NB4 (cell line): Measurements from ENCODE around the gene FTO.

Experiments used
- MYC ChIP-seq: IDR thresholded peaks from 2 replicates; pipeline ENCODE4 v1.6.1; 2011; ENCODE audit warnings: low read depth, low read length
- POLR2A ChIP-seq: IDR thresholded peaks from 2 replicates; pipeline ENCODE4 v1.6.1; 2011; ENCODE audit warnings: mild to moderate bottlenecking; ENCODE audit not compliant: insufficient read length; ENCODE audit errors: extremely low read depth
- TF ChIP-seq, protein P1 (sequence below): IDR thresholded peaks from one replicate; pipeline ENCODE4 v1.5.1; 2012; ENCODE audit warnings: low read depth, low read length

DNA sequence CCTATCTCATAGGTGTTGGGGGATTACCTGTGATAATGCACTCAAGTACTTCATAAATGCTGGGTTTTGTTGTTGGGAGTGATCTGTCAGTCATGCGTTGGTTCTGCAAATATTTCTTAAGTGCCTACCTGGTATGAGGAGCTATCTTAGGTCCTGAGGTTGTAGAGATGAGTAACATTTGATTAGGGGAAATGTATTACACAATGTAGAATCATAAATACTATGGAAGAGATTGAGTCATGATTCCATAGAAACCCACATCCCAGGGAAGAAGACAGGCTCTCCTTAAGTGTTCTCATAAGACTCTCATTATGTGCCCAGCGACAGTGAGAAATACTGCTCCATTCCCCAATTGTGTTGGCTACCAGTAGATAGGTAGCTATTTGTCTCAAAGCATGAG is 240.1 kb downstream of the FTO start:
- TF ChIP-seq, protein P1, sequence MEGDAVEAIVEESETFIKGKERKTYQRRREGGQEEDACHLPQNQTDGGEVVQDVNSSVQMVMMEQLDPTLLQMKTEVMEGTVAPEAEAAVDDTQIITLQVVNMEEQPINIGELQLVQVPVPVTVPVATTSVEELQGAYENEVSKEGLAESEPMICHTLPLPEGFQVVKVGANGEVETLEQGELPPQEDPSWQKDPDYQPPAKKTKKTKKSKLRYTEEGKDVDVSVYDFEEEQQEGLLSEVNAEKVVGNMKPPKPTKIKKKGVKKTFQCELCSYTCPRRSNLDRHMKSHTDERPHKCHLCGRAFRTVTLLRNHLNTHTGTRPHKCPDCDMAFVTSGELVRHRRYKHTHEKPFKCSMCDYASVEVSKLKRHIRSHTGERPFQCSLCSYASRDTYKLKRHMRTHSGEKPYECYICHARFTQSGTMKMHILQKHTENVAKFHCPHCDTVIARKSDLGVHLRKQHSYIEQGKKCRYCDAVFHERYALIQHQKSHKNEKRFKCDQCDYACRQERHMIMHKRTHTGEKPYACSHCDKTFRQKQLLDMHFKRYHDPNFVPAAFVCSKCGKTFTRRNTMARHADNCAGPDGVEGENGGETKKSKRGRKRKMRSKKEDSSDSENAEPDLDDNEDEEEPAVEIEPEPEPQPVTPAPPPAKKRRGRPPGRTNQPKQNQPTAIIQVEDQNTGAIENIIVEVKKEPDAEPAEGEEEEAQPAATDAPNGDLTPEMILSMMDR: no peak
- no peak for TF ChIP-seq MYC
- TF ChIP-seq POLR2A: no peak
